SU-DHL-6 (cell line): ENCODE data around the gene RAI1.

Source experiments
- H2AFZ ChIP-seq: fragments of 200-600 bp; sonication (generic); 2 replicates; pipeline ENCODE4 v1.6.1; 2014; ENCODE audit warnings: low read depth, mild to moderate bottlenecking, moderate library complexity, mixed read lengths, antibody characterized with exemption, low read length; ENCODE audit not compliant: severe bottlenecking
- H3F3A ChIP-seq: fragments of 200-600 bp; shearing (Covaris generic); 2 replicates; pipeline ENCODE4 v1.6.0; 2016; ENCODE audit warnings: antibody characterized with exemption, mild to moderate bottlenecking; ENCODE audit not compliant: insufficient read depth
- H3K27ac ChIP-seq: fragments of 200-600 bp; sonication (generic); 2 replicates; pipeline ENCODE4 v1.5.1; 2016; ENCODE audit warnings: low read depth, mild to moderate bottlenecking, low read length, moderate library complexity, mixed read lengths
- H3K27me3 ChIP-seq: fragments of 200-600 bp; sonication (generic), shearing (Covaris generic); 2 replicates; pipeline ENCODE4 v1.6.0; 2014; ENCODE audit warnings: mild to moderate bottlenecking, low read length
- H3K36me3 ChIP-seq: fragments of 200-600 bp; sonication (generic); 2 replicates; pipeline ENCODE4 v1.6.1; 2014; ENCODE audit warnings: mild to moderate bottlenecking, low read length, mixed read lengths
- H3K4me2 ChIP-seq: fragments of 300-600, 200-600 bp; shearing (Covaris generic), sonication (generic); 2 replicates; pipeline ENCODE4 v1.6.0; 2014; ENCODE audit warnings: low read length, low read depth, mild to moderate bottlenecking; ENCODE audit not compliant: poor library complexity, severe bottlenecking
- H3K4me3 ChIP-seq: fragments of 200-600 bp; sonication (generic); 2 replicates; pipeline ENCODE4 v1.5.1; 2014; ENCODE audit warnings: antibody characterized with exemption, low read length, mild to moderate bottlenecking, mixed read lengths; ENCODE audit not compliant: insufficient read depth, poor library complexity, severe bottlenecking
- H3K79me2 ChIP-seq: fragments of 200-600 bp; sonication (generic); 2 replicates; pipeline ENCODE4 v1.6.1; 2014; ENCODE audit warnings: mild to moderate bottlenecking, low read length, moderate library complexity; ENCODE audit not compliant: insufficient read depth
- H3K9ac ChIP-seq: fragments of 200-600 bp; sonication (generic); 2 replicates; pipeline ENCODE4 v1.7.0; 2014; ENCODE audit warnings: mild to moderate bottlenecking, low read length
- H3K9me2 ChIP-seq: fragments of 200-600 bp; sonication (generic); replicated peaks from 2 replicates; pipeline ENCODE4 v1.6.1; 2014; ENCODE audit warnings: low read length; ENCODE audit not compliant: insufficient read depth
- H3K9me3 ChIP-seq: fragments of 200-600 bp; sonication (generic); 2 replicates; pipeline ENCODE4 v1.6.1; 2014; ENCODE audit warnings: low read length, mixed read lengths; ENCODE audit not compliant: insufficient read depth
- H4K20me1 ChIP-seq: fragments of 200-600 bp; sonication (generic); 2 replicates; pipeline ENCODE4 v1.6.1; 2014; ENCODE audit warnings: low read depth, mild to moderate bottlenecking, antibody characterized with exemption, low read length, moderate library complexity, mixed read lengths
- CTCF ChIP-seq: fragments of 200-600 bp; sonication (generic); IDR thresholded peaks from one replicate; pipeline ENCODE4 v1.5.1; 2017; ENCODE audit warnings: antibody characterized with exemption, mild to moderate bottlenecking, low read length, moderate library complexity; ENCODE audit not compliant: insufficient read depth, poor library complexity, severe bottlenecking
- EZH2phosphoT487 ChIP-seq: fragments of 200-600 bp; sonication (generic), shearing (Covaris generic); conservative IDR thresholded peaks from 2 replicates; pipeline ENCODE4 v1.6.1; 2018; ENCODE audit warnings: mild to moderate bottlenecking, antibody characterized with exemption, low read length, moderate library complexity, mixed read lengths

The RAI1 gene

GRCh38 chr17:17813055-17813724 is 131.9 kb downstream of the RAI1 start:
- TF ChIP-seq CTCF (no peak), EZH2phosphoT487 (no peak)
- no peaks in the 10 kb centered on the region for H3K79me2 ChIP-seq
- H3K9ac ChIP-seq, result no peak overlapping the region
- H3K27me3 ChIP-seq, result no peaks in the 10 kb centered on the region
- no peak overlapping the region for H3K27ac ChIP-seq
- no peaks in the 10 kb centered on the region for H4K20me1 ChIP-seq
- H3K9me2 ChIP-seq, result no peaks in the 10 kb centered on the region
- no peaks in the 10 kb centered on the region for H3K9me3 ChIP-seq
- no peak overlapping the region for H3K4me2 ChIP-seq
- no peak overlapping the region for H2AFZ ChIP-seq
- H3F3A ChIP-seq, result no peaks in the 10 kb centered on the region
- no peak overlapping the region for H3K4me3 ChIP-seq
- H3K36me3 ChIP-seq, result no peaks in the 10 kb centered on the region

GRCh38 chr17:17813725-17814095 is 132.5 kb downstream of the RAI1 start:
- no peak overlapping the region for H3K9ac ChIP-seq
- H3K79me2 ChIP-seq, result no peaks in the 10 kb centered on the region
- H3K36me3 ChIP-seq, result no peaks in the 10 kb centered on the region
- H3K4me3 ChIP-seq, result no peak overlapping the region
- H3F3A ChIP-seq, result no peaks in the 10 kb centered on the region
- no peaks in the 10 kb centered on the region for H3K27me3 ChIP-seq
- no peaks in the 10 kb centered on the region for H3K9me2 ChIP-seq
- no peak overlapping the region for H3K4me2 ChIP-seq
- H3K9me3 ChIP-seq, result no peaks in the 10 kb centered on the region
- no peak overlapping the region for H3K27ac ChIP-seq
- TF ChIP-seq EZH2phosphoT487, result no peak
- TF ChIP-seq CTCF, result no peak
- no peak overlapping the region for H2AFZ ChIP-seq
- H4K20me1 ChIP-seq, result no peaks in the 10 kb centered on the region

DNA sequence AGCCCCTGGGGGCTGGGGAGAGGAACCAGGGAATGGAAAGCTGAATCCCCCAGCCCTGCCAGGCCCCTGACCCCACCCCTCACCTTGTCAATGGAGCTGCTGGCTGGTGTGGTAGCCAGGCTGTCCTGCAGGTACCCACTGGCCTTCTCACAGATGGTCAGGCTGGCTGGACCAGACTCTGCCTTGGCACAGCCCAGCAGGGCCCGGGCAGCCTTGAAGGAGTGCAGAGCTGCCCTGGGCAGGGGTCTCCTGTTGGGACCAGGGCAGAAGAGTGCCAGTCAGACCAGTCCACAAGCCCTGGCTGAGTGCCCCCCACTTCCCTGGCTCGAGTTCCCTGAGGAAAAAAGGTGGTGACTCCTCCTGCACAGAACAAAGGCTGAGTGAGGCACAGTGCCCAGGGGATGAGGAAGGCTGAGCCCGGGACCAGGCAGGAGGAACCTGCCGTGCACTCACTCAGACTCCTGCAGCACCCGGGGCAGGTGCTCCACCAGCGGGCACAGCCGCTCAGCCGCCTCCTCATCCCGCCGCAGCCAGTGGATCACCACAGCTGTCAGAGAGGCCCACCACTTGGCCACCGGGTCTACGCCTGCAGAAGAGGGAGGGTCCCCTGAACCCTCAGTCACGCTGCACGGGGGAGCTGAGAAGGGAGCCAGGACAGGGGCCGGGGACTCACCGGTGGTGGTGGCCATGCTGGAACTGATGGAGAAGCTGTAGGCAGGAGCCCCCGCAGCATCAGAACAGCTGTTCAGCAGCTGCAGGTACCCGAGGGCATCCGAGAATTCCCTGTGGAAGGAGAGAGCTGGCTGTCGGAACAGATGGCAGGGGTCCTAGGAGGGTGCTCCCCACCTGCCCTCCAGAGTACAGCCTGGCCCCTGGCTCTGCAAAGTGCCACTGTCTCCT is 133.2 kb downstream of the RAI1 start:
- no peaks in the 10 kb centered on the region for H3F3A ChIP-seq

More for the DNA sequence above, 133.2 kb downstream of the RAI1 start:
- Histone ChIP-seq H3K9me2 (no peaks in the 10 kb centered on the region), H3K9me3 (no peaks in the 10 kb centered on the region), H3K4me2 (no peak overlapping the region), H3K4me3 (no peak overlapping the region), H2AFZ (no peak overlapping the region), H3K27me3 (no peaks in the 10 kb centered on the region), H3K27ac (no peak overlapping the region), H3K79me2 (no peaks in the 10 kb centered on the region), H4K20me1 (no peaks in the 10 kb centered on the region), H3K9ac (no peak overlapping the region), H3K36me3 (no peaks in the 10 kb centered on the region)
- TF ChIP-seq EZH2phosphoT487, result no peak
- no peak for TF ChIP-seq CTCF
